SJCRH30 (cell line): ENCODE measurements around the gene KRT9. TPM values are rescaled to one million over a fixed set of nuclear protein-coding genes. Genes with fewer than 3 reads are reported as not detected.

Source experiments
- DNase-seq, 2 experiments: peaks; one replicate each; pipeline ENCODE4 v3.0.0-alpha.2; 2015 to 2020
- H3K27ac ChIP-seq: fragments of 250-450 bp; sonication (Bioruptor Pico); 2 replicates; pipeline ENCODE4 v1.5.1; 2020; ENCODE audit warnings: mild to moderate bottlenecking, moderate library complexity
- H3K27me3 ChIP-seq: fragments of 250-450 bp; sonication (Bioruptor Pico); 2 replicates; pipeline ENCODE4 v1.5.1; 2020; ENCODE audit warnings: mild to moderate bottlenecking, moderate library complexity
- H3K36me3 ChIP-seq: fragments of 250-450 bp; sonication (Bioruptor Pico); 2 replicates; pipeline ENCODE4 v1.5.1; 2020; ENCODE audit warnings: mild to moderate bottlenecking, moderate library complexity
- H3K4me1 ChIP-seq: fragments of 250-450 bp; sonication (Bioruptor Pico); 2 replicates; pipeline ENCODE4 v1.5.1; 2020; ENCODE audit warnings: mild to moderate bottlenecking, moderate library complexity
- H3K4me3 ChIP-seq: fragments of 250-450 bp; sonication (Bioruptor Pico); 2 replicates; pipeline ENCODE4 v1.5.1; 2020; ENCODE audit warnings: mild to moderate bottlenecking, moderate library complexity
- H3K9me3 ChIP-seq: fragments of 250-450 bp; sonication (Bioruptor Pico); replicated peaks from 2 replicates; pipeline ENCODE4 v1.5.1; 2020; ENCODE audit warnings: mild to moderate bottlenecking, moderate library complexity
- total RNA-seq: library from RNA; depleted of rRNA; stranded (reverse); fragments of >200 nt; shearing (Covaris generic); gene quantifications from 2 replicates; pipeline ENCODE4 v1.2.3, GENCODE V29; 2014

KRT9 gene
- total RNA-seq, 1 experiment from 2014 or later, result not detected

- Histone ChIP-seq H3K4me3 (no peak overlapping the region), H3K27ac (no peak overlapping the region), H3K36me3 (no peaks in the 10 kb centered on the region), H3K9me3 (no peaks in the 10 kb centered on the region), H3K4me1 (peaks cover 2% of the 10 kb centered on the region; the same call in 1 of the 2 replicates), H3K27me3 (no peaks in the 10 kb centered on the region)
- DNase-seq, result peak in 1 of 2 experiments; percentile 27
These were observed 3.5 kb upstream of the KRT9 start for GRCh38 chr17:41575336-41575735.

- Histone ChIP-seq H3K9me3 (no peaks in the 10 kb centered on the region), H3K36me3 (no peaks in the 10 kb centered on the region), H3K4me1 (no peaks in the 10 kb centered on the region), H3K27ac (no peak overlapping the region), H3K27me3 (no peaks in the 10 kb centered on the region), H3K4me3 (no peak overlapping the region)
- DNase-seq, result no peak
These were observed 4.5 kb downstream of the KRT9 start for GRCh38 chr17:41567317-41567716.

- no peaks in the 10 kb centered on the region for H3K27me3 ChIP-seq
These were observed 6.5 kb downstream of the KRT9 start for GRCh38 chr17:41565338-41565737.

GRCh38 chr17:41563607-41564170 is 8.2 kb downstream of the KRT9 start:
- Histone ChIP-seq H3K27ac (no peak overlapping the region), H3K4me1 (no peaks in the 10 kb centered on the region), H3K9me3 (no peaks in the 10 kb centered on the region), H3K4me3 (no peak overlapping the region), H3K36me3 (no peaks in the 10 kb centered on the region), H3K27me3 (no peaks in the 10 kb centered on the region)
- DNase-seq, result no peak

More at GRCh38 chr17:41565338-41565737, 6.5 kb downstream of the KRT9 start:
- DNase-seq, result no peak
- Histone ChIP-seq H3K36me3 (no peaks in the 10 kb centered on the region), H3K27ac (no peak overlapping the region), H3K4me3 (no peak overlapping the region), H3K9me3 (no peaks in the 10 kb centered on the region), H3K4me1 (no peaks in the 10 kb centered on the region)

- no peaks in the 10 kb centered on the region for H3K9me3 ChIP-seq
- H3K4me3 ChIP-seq, result no peak overlapping the region
- H3K27me3 ChIP-seq, result no peaks in the 10 kb centered on the region
- H3K36me3 ChIP-seq, result no peaks in the 10 kb centered on the region
- no peak overlapping the region for H3K27ac ChIP-seq
- no peak for DNase-seq
- no peaks in the 10 kb centered on the region for H3K4me1 ChIP-seq
These were observed 10.3 kb downstream of the KRT9 start for GRCh38 chr17:41561554-41561953.

- no peak overlapping the region for H3K27ac ChIP-seq
- no peaks in the 10 kb centered on the region for H3K4me1 ChIP-seq
- no peak for DNase-seq
- no peaks in the 10 kb centered on the region for H3K36me3 ChIP-seq
- no peaks in the 10 kb centered on the region for H3K9me3 ChIP-seq
- H3K4me3 ChIP-seq, result no peak overlapping the region
- H3K27me3 ChIP-seq, result no peaks in the 10 kb centered on the region
These were observed 12.3 kb downstream of the KRT9 start for GRCh38 chr17:41559548-41559947.

GRCh38 chr17:41556931-41557330 is 14.9 kb downstream of the KRT9 start:
- no peak for DNase-seq
- Histone ChIP-seq H3K27ac (no peak overlapping the region), H3K9me3 (no peaks in the 10 kb centered on the region), H3K27me3 (no peaks in the 10 kb centered on the region), H3K4me3 (no peak overlapping the region), H3K4me1 (no peaks in the 10 kb centered on the region), H3K36me3 (no peaks in the 10 kb centered on the region)

GRCh38 chr17:41556306-41556705 is 15.6 kb downstream of the KRT9 start:
- H3K27me3 ChIP-seq, result no peaks in the 10 kb centered on the region
- no peak for DNase-seq
- H3K9me3 ChIP-seq, result no peaks in the 10 kb centered on the region
- H3K4me3 ChIP-seq, result no peak overlapping the region
- H3K4me1 ChIP-seq, result no peaks in the 10 kb centered on the region
- no peak overlapping the region for H3K27ac ChIP-seq
- H3K36me3 ChIP-seq, result no peaks in the 10 kb centered on the region

GRCh38 chr17:41555105-41555887 is 16.6 kb downstream of the KRT9 start:
- Histone ChIP-seq H3K36me3 (no peaks in the 10 kb centered on the region), H3K9me3 (no peaks in the 10 kb centered on the region), H3K4me3 (no peak overlapping the region), H3K27me3 (no peaks in the 10 kb centered on the region), H3K4me1 (no peaks in the 10 kb centered on the region), H3K27ac (no peak overlapping the region)
- DNase-seq, result no peak

- Histone ChIP-seq H3K9me3 (no peaks in the 10 kb centered on the region), H3K27ac (no peak overlapping the region), H3K4me1 (no peaks in the 10 kb centered on the region), H3K36me3 (no peaks in the 10 kb centered on the region), H3K27me3 (no peaks in the 10 kb centered on the region), H3K4me3 (no peak overlapping the region)
- no peak for DNase-seq
These were observed 17.7 kb downstream of the KRT9 start for GRCh38 chr17:41553987-41554680.

- Histone ChIP-seq H3K9me3 (no peaks in the 10 kb centered on the region), H3K4me3 (no peak overlapping the region), H3K4me1 (peaks cover under 1% of the 10 kb centered on the region; the same call in 1 of the 2 replicates), H3K27me3 (no peaks in the 10 kb centered on the region), H3K36me3 (no peaks in the 10 kb centered on the region), H3K27ac (no peak overlapping the region)
- no peak for DNase-seq
These were observed 18.7 kb downstream of the KRT9 start for GRCh38 chr17:41553176-41553575.

GRCh38 chr17:41552455-41552854 is 19.4 kb downstream of the KRT9 start:
- Histone ChIP-seq H3K9me3 (no peaks in the 10 kb centered on the region), H3K4me3 (no peak overlapping the region), H3K27me3 (no peaks in the 10 kb centered on the region), H3K27ac (no peak overlapping the region), H3K4me1 (peaks cover 8% of the 10 kb centered on the region; the same call in 1 of the 2 replicates), H3K36me3 (no peaks in the 10 kb centered on the region)
- no peak for DNase-seq

GRCh38 chr17:41551365-41551764 is 20.5 kb downstream of the KRT9 start:
- H3K36me3 ChIP-seq, result no peaks in the 10 kb centered on the region
- peaks cover 8% of the 10 kb centered on the region; the same call in 1 of the 2 replicates for H3K4me1 ChIP-seq
- no peak overlapping the region for H3K4me3 ChIP-seq
- H3K27me3 ChIP-seq, result no peaks in the 10 kb centered on the region
- H3K27ac ChIP-seq, result no peak overlapping the region
- H3K9me3 ChIP-seq, result no peaks in the 10 kb centered on the region; the same call in 1 of the 2 replicates
- DNase-seq, result no peak

GRCh38 chr17:41549596-41550039 is 22.2 kb downstream of the KRT9 start:
- peaks cover 8% of the 10 kb centered on the region; the same call in 1 of the 2 replicates for H3K4me1 ChIP-seq

More at GRCh38 chr17:41549596-41550039, 22.2 kb downstream of the KRT9 start:
- H3K27me3 ChIP-seq, result no peaks in the 10 kb centered on the region
- no peaks in the 10 kb centered on the region; the same call in 1 of the 2 replicates for H3K9me3 ChIP-seq
- H3K27ac ChIP-seq, result no peak overlapping the region
- DNase-seq, result no peak
- no peak overlapping the region for H3K4me3 ChIP-seq
- H3K36me3 ChIP-seq, result no peaks in the 10 kb centered on the region
